ENCODE results near the gene REEP6.

DNA sequence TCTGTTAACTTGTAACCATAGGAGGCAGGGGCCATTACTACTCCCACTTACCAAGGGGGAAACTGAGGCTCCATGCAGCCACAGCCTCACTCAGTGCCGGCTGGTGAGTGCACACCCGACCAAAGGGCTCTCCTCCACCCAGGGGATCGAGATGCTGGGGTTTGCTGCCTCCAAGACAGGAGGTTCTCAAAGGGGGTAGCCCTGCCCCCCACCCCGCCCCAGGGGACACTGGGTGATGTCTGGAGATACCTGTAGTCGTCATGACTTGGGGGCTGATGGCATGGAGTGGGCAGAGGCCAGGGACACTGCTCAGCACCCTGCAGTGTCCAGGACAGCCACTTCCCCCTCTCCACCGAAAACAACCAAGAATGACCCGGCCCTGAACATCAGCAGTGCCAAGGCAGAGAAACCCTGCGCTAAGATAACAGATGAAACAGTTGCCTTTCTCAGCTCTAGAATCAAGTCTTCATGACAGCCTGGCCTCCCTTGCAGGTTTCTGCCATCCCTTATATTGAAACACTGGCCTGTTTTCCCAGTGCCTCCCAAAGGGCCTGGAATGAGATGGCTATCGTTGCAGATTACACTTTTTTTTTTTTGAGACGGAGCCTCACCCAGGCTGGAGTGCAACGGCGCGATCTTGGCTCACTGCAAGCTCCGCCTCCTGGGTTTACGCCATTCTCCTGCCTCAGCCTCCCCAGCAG, 3.3 kb downstream of the REEP6 start:
- TF ChIP-seq, protein P1, sequence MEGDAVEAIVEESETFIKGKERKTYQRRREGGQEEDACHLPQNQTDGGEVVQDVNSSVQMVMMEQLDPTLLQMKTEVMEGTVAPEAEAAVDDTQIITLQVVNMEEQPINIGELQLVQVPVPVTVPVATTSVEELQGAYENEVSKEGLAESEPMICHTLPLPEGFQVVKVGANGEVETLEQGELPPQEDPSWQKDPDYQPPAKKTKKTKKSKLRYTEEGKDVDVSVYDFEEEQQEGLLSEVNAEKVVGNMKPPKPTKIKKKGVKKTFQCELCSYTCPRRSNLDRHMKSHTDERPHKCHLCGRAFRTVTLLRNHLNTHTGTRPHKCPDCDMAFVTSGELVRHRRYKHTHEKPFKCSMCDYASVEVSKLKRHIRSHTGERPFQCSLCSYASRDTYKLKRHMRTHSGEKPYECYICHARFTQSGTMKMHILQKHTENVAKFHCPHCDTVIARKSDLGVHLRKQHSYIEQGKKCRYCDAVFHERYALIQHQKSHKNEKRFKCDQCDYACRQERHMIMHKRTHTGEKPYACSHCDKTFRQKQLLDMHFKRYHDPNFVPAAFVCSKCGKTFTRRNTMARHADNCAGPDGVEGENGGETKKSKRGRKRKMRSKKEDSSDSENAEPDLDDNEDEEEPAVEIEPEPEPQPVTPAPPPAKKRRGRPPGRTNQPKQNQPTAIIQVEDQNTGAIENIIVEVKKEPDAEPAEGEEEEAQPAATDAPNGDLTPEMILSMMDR (IDR thresholded peaks at IDR 0.05) = no peak
- no peak for TF ChIP-seq POLR2AphosphoS5 (IDR thresholded peaks at IDR 0.05; ENCODE audit: low read depth, low read length)

All from Panc1 (cell line).